RWPE2 (cell line): ENCODE results near the gene MIOX.
A peak's percentile ranks its signal among the peaks of the same experiment; 100 is the strongest.

Experiments
- ATAC-seq: fragments of 200-7000 bp; cut with Tn5 transposase; 3 replicates; pipeline ENCODE4 v1.9.1; 2021; ENCODE audit warnings: low read depth
- DNase-seq: peaks from one replicate; pipeline ENCODE4 v3.0.0-alpha.2; 2020; ENCODE audit warnings: low spot score
- H3K27ac ChIP-seq: fragments of 450-650 bp; 2 replicates; pipeline ENCODE4 v1.5.1; 2017; ENCODE audit warnings: mild to moderate bottlenecking; ENCODE audit not compliant: poor library complexity, severe bottlenecking
- H3K27me3 ChIP-seq: fragments of 250-450 bp; sonication (Bioruptor Pico); 2 replicates; pipeline ENCODE4 v1.5.1; 2021; ENCODE audit warnings: mild to moderate bottlenecking, moderate library complexity; ENCODE audit not compliant: insufficient read depth, poor library complexity, severe bottlenecking
- H3K36me3 ChIP-seq: fragments of 250-450 bp; sonication (Bioruptor Pico); 2 replicates; pipeline ENCODE4 v1.5.1; 2020; ENCODE audit warnings: low read depth, mild to moderate bottlenecking, moderate library complexity
- H3K4me1 ChIP-seq: fragments of 250-450 bp; sonication (Bioruptor Pico); 2 replicates; pipeline ENCODE4 v1.5.1; 2021; ENCODE audit warnings: mild to moderate bottlenecking, moderate library complexity; ENCODE audit not compliant: insufficient read depth, poor library complexity, severe bottlenecking
- H3K4me3 ChIP-seq: fragments of 250-450 bp; sonication (Bioruptor Pico); 2 replicates; pipeline ENCODE4 v1.5.1; 2021; ENCODE audit warnings: mild to moderate bottlenecking, moderate library complexity; ENCODE audit not compliant: severe bottlenecking
- H3K9me3 ChIP-seq: fragments of 250-450 bp; sonication (Bioruptor Pico); 2 replicates; pipeline ENCODE4 v1.5.1; 2021; ENCODE audit warnings: mild to moderate bottlenecking, moderate library complexity; ENCODE audit not compliant: severe bottlenecking
- TF ChIP-seq, protein P1 (sequence below): fragments of 450-650 bp; IDR thresholded peaks from one replicate; pipeline ENCODE4 v1.5.1; 2017; ENCODE audit warnings: mild to moderate bottlenecking, moderate library complexity; ENCODE audit not compliant: poor library complexity, severe bottlenecking

MIOX gene

DNA sequence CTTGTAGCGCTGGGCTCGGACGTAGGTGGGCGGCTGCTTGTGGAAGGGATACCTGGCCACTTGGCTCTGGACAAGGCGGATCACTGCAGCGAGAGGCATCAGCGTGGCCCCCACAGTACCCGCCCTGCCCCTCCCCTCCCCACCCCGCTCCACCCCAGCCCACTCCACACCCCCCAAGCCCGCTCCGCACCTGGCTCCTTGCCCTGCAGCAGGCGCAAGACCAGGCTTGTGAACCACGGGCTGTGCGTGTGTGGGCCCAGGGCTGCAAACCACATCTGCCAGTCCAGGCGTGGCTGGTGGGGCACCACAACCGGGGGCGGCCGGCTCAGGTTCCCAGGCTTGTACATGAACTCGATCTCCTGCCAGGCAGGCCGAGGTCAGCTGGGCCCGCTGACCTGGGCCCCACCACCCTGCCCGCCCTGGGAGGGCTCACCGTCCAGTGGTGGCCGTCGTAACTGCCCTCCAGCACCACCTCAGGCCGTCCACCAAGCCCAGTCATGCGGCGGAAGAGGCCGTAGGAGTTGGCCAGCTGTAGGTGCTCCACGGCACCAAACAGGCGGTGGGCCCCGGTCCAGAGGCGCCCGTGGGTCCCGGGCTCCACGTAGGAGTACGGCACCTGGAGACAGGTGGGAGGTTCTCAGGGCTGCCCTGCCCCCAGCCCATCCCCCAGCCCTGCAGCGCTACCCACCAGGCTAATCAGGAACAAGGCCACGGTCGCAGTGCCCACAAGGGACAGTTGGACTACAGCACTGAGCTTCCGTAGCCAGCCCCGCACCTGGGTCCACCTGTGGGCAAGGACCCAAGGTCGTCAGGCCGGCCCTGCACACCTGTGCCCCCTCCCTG is 17.9 kb downstream of the MIOX start:
- TF ChIP-seq, protein P1, sequence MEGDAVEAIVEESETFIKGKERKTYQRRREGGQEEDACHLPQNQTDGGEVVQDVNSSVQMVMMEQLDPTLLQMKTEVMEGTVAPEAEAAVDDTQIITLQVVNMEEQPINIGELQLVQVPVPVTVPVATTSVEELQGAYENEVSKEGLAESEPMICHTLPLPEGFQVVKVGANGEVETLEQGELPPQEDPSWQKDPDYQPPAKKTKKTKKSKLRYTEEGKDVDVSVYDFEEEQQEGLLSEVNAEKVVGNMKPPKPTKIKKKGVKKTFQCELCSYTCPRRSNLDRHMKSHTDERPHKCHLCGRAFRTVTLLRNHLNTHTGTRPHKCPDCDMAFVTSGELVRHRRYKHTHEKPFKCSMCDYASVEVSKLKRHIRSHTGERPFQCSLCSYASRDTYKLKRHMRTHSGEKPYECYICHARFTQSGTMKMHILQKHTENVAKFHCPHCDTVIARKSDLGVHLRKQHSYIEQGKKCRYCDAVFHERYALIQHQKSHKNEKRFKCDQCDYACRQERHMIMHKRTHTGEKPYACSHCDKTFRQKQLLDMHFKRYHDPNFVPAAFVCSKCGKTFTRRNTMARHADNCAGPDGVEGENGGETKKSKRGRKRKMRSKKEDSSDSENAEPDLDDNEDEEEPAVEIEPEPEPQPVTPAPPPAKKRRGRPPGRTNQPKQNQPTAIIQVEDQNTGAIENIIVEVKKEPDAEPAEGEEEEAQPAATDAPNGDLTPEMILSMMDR: no peak
- Histone ChIP-seq H3K27me3 (no peaks in the 10 kb centered on the region), H3K9me3 (no peaks in the 10 kb centered on the region), H3K4me1 (peaks cover 7% of the 10 kb centered on the region), H3K27ac (no peak overlapping the region), H3K36me3 (peaks cover 22% of the 10 kb centered on the region), H3K4me3 (no peak overlapping the region)
- ATAC-seq (no peak), DNase-seq (peak; percentile 66)

DNA sequence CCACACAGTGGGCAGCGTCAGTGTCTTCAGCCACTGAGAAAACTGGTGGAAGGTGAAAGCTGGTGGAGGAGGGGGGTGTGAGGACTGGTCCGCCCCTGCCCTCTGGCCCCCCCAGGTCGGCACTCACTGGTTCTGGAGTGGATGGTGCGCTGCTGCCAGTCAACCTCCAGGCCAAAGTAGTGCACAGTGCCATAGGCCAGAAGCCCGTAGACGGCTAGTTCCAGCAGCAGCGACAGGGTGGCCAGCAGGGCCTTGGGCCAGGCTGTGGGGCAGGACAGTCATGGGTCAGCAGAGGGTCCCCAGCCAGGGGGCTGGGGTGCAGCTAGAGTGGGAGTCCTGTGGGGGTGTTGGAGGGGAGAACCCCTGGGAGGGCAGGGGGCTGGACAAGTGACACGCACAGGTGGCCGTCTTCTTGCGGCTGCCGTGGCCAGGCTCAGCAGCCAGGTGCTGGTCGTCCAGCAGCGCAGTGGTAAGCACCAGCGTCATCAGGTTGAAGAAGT is 18.7 kb downstream of the MIOX start:
- TF ChIP-seq, protein P1: no peak
- H3K9me3 ChIP-seq: no peaks in the 10 kb centered on the region
- H3K4me1 ChIP-seq: peaks cover 7% of the 10 kb centered on the region
- H3K36me3 ChIP-seq: peaks cover 27% of the 10 kb centered on the region
- ATAC-seq (no peak), DNase-seq (no peak)
- H3K4me3 ChIP-seq: no peak overlapping the region
- H3K27ac ChIP-seq: no peak overlapping the region
- no peaks in the 10 kb centered on the region for H3K27me3 ChIP-seq

DNA sequence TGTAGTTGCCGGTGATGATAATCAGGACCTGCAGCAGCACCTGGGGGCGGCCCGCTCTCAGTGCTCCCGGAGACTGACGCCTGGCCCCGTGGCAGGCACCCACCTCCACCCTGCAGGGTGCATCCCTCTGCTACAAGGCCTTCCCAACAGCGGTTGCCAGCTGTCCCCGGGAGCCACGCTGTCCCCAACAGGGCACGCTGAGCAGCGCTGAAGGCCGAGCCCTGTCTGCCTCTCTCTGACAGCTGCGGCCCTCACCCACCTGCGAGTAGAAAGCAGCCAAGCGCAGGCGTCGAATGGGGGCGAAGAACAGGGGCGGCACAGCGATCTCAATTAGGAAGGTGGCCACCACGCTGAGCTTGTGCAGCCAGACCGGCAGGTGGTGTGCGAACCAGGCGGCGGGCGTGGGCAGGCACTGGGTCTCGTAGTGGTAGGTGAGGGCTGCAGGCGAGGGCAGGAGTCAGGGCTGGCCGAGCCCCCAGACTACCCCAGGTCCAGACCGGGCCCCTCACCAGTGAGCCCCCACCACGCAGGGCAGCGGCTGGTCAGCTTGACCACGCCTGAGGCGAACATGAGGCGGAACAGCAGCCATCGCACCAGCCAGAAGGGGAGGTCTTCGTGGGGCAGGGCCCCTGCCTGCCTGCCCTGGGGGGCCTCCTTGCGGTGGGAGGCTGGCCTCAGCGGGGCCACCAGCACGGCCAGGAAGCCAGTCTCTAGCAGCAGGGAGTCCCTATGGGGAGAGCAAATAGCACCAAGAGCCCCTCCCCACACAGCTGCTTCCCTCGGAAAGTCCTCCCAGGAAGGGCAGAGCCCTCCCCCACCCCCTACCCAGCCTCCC is 19.3 kb downstream of the MIOX start:
- Histone ChIP-seq H3K4me1 (peaks cover 7% of the 10 kb centered on the region), H3K27me3 (no peaks in the 10 kb centered on the region)

DNA sequence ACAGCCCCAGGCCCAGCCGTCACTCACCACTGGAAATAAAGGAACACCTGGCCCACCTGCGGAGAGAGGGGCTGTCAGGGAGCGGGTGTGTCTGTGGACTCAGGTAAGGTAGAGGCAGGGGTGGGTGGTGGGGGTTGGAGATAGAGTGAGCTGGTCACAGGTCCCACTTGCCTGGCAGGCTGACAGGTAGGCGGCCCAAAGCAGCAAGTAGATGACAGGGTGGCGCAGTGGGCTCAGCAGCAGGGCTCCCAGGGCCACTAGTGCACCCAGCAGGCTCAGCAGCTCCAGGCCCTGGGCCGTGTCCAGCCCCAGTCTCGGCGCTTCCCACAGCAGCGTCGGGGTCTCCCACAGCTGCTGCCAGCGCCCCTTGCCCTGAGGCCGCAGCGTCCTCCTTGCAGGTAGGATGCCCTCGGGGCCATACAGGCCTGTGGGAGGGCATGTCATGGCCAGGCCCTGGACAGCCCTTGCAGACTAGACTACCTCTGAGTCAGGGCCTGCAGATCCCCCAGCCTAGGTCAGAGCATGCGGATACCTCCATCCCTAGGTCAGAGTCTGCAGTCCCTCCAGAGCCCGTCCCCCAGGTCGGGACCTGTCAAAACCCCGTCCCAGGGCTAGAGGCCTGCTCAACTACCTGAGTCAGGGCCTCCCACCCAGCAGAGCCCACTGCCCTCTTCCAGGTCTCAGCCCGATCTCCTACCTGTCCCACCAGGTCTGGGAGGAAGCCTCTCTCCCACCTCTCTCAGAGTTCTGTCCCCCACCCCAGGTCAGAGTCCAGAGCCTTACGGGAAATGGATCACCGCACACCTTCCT is 20.2 kb downstream of the MIOX start:
- Histone ChIP-seq H3K4me3 (peak overlapping the region; percentile 67), H3K27ac (peak overlapping the region; percentile 57), H3K9me3 (no peaks in the 10 kb centered on the region), H3K4me1 (peaks cover 7% of the 10 kb centered on the region), H3K27me3 (no peaks in the 10 kb centered on the region), H3K36me3 (peaks cover 30% of the 10 kb centered on the region)
- TF ChIP-seq, protein P1: no peak
- peak; percentile 51 for ATAC-seq
- DNase-seq: no peak

More for the DNA sequence above, 19.3 kb downstream of the MIOX start:
- no peaks in the 10 kb centered on the region for H3K9me3 ChIP-seq
- TF ChIP-seq, protein P1: no peak
- ATAC-seq: no peak
- peak; percentile 57 for DNase-seq
- no peak overlapping the region for H3K27ac ChIP-seq
- no peak overlapping the region for H3K4me3 ChIP-seq
- H3K36me3 ChIP-seq: peaks cover 30% of the 10 kb centered on the region
